IPS-15b (cell line): ENCODE measurements around the gene DLGAP3.

ENCODE experiments used
- H3K27me3 ChIP-seq: one replicate; pipeline ENCODE4 v1.6.1; 2013; ENCODE audit warnings: low read length; ENCODE audit not compliant: control insufficient read depth, insufficient read depth
- H3K36me3 ChIP-seq: one replicate; pipeline ENCODE4 v1.6.1; 2013; ENCODE audit warnings: low read length; ENCODE audit not compliant: control insufficient read depth, insufficient read depth
- H3K4me1 ChIP-seq: one replicate; pipeline ENCODE4 v1.6.1; 2013; ENCODE audit warnings: mild to moderate bottlenecking, low read length; ENCODE audit not compliant: control insufficient read depth, insufficient read depth
- H3K4me3 ChIP-seq: one replicate; pipeline ENCODE4 v1.5.1; 2013; ENCODE audit warnings: low read depth, low read length
- H3K9ac ChIP-seq: one replicate; pipeline ENCODE4 v1.6.1; 2013; ENCODE audit warnings: low read depth, mild to moderate bottlenecking, low read length
- H3K9me3 ChIP-seq: one replicate; pipeline ENCODE4 v1.6.1; 2013; ENCODE audit warnings: mild to moderate bottlenecking, low read length; ENCODE audit not compliant: control insufficient read depth, insufficient read depth

DLGAP3 gene

DNA sequence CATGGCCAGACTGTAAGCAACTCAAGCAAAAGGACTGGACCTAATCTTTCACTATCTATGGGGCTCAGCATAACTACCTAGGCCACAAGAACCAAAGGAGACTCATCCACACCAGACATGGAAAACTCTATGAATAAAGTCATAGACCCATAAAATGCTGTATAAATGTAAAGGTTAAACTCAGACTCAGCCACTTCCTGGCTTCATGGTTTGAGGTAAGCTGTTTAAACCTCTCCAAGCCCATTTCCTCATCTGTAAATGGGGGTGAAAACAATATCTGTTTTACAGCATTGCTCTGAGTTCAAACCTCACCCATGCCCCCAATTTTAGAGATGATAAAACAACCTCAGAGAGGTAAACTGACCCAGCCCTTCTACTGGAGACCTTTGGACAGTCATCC lies 65.9 kb downstream of the DLGAP3 start:
- Histone ChIP-seq H3K9ac (no peak overlapping the region), H3K9me3 (no peaks in the 10 kb centered on the region), H3K36me3 (peaks cover 7% of the 10 kb centered on the region), H3K27me3 (peaks cover 18% of the 10 kb centered on the region), H3K4me1 (no peaks in the 10 kb centered on the region), H3K4me3 (no peak overlapping the region)

DNA sequence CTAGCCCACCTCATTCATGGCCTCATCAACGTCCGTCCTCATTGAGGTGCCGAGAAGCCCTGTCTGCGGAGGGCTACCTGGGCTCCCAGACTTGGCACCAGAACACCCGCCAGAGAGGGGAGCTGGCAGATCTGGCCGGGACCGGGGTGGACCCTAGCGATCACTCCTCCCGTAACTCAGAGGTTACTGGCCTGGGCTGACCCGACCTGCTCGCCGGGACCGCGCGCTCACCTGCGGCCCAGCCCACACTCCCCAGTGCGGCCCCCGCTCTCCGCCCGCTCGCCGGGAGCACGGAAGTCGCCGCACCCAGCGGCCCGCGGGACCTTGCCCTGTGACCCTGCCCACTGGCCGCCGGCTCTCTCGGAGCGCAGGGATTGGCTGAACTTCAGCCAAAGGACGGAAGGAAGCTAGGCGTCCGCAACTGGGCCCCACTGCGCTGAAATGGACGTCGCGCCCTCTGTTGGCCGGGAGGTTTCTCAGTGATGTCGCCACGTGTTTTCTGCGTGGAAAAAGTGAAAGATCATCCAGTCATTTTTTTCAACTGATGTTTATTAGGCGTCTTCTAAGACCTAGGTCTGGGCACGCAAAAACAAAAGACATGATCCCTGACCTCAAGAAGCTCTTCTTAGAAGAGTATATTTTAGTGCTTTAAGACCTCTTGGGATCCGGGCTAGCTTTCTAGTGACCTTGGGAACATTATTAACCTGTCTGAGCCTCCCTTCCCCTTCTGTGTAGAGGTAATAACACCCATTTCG lies 69.8 kb downstream of the DLGAP3 start, which contains the start of gene SMIM12:
Gene SMIM12 (minus strand): TSS at position 304 of the 755 bp plus-strand sequence. CDS start 3,772 bp downstream, outside the sequence.
- peaks cover 14% of the 10 kb centered on the region for H3K36me3 ChIP-seq
- H3K9me3 ChIP-seq = no peaks in the 10 kb centered on the region
- H3K9ac ChIP-seq = peak within 1 kb of the TSS; percentile 89
- H3K4me1 ChIP-seq = no peaks in the 10 kb centered on the region
- peak within 1 kb of the TSS; percentile 100 for H3K4me3 ChIP-seq
- H3K27me3 ChIP-seq = peaks cover 8% of the 10 kb centered on the region

DNA sequence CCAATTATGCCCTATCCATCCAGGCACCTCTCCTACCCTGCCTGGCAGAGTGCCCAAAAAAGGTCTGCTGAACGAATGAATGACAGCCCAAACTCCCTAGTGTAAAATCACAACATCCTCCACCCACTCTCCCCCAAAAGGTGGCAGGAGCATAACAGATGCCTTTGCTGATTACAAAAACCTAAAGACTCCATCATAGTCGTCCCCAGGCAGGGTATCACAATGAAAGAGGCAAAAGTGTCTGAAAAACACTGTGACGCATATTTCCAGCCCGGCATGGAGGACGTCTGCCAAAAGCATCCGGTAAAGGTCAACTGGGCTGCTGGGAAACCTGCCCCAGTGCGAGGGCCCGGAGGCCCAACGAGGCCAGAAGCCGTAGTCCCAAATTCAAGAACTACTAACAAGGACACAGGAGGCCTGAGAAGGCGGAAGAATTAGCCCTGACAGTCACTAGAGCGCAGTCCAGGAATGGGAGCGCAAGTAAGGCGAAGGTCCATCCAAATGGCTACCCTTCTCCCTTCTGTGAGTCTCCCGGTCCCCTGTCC lies 70.5 kb downstream of the DLGAP3 start:
- Histone ChIP-seq H3K4me1 (no peaks in the 10 kb centered on the region), H3K9ac (peak overlapping the region; percentile 89), H3K36me3 (peaks cover 14% of the 10 kb centered on the region), H3K4me3 (peak overlapping the region; percentile 100), H3K27me3 (peaks cover 8% of the 10 kb centered on the region), H3K9me3 (no peaks in the 10 kb centered on the region)

DNA sequence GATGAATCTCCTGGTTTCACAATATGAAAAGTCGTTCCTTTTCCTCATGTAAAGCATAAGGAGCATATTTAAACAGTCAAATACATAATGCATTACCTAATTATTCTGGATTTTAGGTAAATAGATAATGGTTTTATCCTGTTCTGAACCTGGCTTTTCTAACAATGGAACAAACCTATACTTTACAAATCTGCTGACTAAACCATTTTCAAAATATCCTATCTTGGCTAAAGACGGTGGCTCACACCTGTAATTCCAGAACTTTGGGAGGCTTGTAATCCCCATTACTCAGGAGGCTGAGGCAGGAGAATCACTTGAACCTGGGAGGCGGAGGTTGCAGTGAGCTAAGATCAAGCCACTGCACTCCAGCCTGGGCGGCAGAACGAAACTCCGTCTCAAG lies 72.8 kb downstream of the DLGAP3 start:
- H3K4me3 ChIP-seq = no peak overlapping the region
- H3K27me3 ChIP-seq = no peaks in the 10 kb centered on the region
- H3K4me1 ChIP-seq = peaks cover 5% of the 10 kb centered on the region
- H3K9me3 ChIP-seq = no peaks in the 10 kb centered on the region
- H3K36me3 ChIP-seq = peaks cover 14% of the 10 kb centered on the region
- H3K9ac ChIP-seq = no peak overlapping the region

DNA sequence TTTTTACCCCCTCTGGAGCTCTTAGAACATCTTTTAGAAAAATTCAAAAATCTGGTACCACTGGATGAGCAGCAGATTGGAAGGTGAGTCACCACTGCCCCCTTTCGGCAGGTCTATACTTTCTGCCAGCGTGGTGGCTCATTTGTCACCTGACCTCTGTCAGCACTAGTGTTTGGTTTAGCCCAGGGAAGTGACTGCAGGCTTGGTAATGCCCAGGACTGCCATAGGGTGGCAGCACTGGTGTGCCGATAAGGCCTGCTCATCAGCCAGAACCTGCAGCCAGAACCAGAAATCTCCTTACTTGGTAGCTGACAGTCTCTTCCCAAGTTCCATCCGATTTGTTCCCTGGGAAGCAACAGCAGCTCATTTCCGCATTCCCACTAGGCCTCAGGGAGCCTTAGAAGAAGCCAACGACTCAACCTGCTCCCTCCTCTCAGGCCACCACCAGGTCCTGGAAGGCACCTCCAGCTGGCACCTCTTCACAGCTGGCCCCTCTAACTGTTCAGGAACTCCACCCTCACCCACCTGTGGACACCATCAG lies 76.7 kb downstream of the DLGAP3 start:
- Histone ChIP-seq H3K9me3 (no peaks in the 10 kb centered on the region), H3K27me3 (no peaks in the 10 kb centered on the region), H3K9ac (no peak overlapping the region), H3K36me3 (peaks cover 12% of the 10 kb centered on the region), H3K4me3 (no peak overlapping the region), H3K4me1 (peaks cover 8% of the 10 kb centered on the region)

DNA sequence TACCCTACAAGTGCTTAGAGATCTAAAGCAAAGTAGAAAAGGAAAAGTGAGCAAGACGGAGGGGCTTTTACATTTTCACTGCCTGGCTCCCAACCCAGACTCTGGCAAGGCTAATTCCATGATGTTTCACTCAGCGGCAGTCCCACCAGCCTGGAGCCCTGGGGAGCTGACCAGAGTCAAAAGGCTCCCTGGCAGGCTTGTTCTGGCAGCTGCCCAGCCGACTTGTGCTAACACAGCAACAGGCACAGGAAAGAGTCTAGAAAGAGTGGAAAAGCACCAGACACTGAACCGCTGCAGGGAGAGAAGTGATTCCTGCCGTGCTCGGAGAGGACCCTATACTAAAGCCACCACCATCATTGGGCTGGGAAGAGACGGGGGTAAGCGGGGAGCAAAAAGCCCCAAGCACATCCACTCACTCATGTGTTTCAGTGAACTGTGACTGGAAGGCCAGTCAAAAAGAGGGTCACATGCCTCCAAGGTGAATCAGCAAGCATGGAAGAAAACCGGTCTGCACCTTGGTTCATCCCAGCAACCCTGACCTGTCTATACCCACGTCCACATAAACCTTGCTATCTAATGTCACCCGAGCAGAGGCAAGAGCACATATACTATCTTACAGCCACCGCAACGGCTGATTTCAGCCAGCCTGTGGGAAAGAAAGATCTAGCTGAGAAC lies 77.9 kb downstream of the DLGAP3 start:
- Histone ChIP-seq H3K27me3 (no peaks in the 10 kb centered on the region), H3K9me3 (no peaks in the 10 kb centered on the region), H3K4me1 (peaks cover 8% of the 10 kb centered on the region), H3K4me3 (no peak overlapping the region), H3K36me3 (peaks cover 12% of the 10 kb centered on the region), H3K9ac (no peak overlapping the region)

DNA sequence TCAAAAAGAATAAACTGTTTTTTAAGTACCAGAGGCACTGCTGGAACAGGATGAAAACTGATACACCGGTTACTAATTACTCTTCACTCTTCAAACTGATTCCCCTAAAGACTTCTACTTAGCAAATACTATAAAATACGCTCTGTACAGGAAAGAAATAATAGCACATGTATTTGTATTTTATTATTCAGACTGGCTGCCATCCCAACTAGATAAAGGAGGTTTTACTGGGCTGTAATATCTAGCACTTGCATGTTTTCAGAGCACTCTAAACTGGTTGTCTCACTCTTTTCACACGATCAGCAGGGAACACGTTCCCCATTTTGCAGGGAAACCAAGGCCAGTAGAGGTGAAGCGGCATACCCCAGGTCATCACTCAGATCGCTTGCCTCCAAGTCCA lies 79.1 kb downstream of the DLGAP3 start:
- Histone ChIP-seq H3K4me3 (no peak overlapping the region), H3K27me3 (no peaks in the 10 kb centered on the region), H3K4me1 (peaks cover 10% of the 10 kb centered on the region), H3K9ac (no peak overlapping the region), H3K36me3 (peaks cover 7% of the 10 kb centered on the region), H3K9me3 (no peaks in the 10 kb centered on the region)

DNA sequence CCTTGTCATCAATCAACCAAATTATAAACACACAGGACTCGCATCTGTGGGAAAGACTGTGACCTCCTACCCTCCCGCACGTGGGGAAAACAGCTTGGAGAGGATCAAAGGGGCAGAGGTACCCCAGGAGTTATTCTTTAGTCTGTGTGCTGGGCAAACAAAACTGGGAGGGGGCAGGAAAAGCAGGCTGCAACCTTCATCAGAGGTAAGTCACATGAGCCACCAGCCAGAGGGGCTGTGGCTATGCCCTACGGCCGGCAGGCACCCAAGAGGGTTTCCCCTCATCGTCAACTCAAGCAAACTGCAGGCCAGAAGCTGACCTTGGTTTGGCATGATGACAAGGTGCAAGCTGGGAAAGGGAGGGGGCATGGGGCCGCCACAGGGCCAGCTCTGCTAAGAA lies 82.4 kb downstream of the DLGAP3 start:
- H3K36me3 ChIP-seq = no peaks in the 10 kb centered on the region
- H3K9ac ChIP-seq = no peak overlapping the region
- H3K9me3 ChIP-seq = no peaks in the 10 kb centered on the region
- no peaks in the 10 kb centered on the region for H3K27me3 ChIP-seq
- peaks cover 31% of the 10 kb centered on the region for H3K4me1 ChIP-seq
- no peak overlapping the region for H3K4me3 ChIP-seq

DNA sequence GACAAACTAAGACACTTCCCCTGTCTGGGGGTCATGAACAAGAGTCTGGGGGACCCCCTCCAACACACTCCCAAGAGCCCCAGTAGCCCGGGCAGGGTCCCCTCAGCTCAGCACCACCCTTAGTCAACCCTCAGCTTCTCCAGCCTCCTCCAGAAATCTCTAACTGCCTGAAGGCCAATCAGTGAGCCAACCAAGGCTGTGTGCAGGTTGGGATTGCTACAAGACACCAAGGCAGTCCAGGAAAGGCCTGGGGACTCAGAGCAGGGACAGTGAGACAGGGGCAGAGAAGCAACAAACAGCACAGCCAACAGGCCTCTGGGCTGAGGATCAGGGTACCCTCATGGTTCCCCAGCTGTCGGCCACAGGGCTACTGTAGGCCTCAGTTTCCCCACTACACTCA lies 83.2 kb downstream of the DLGAP3 start:
- Histone ChIP-seq H3K9me3 (no peaks in the 10 kb centered on the region), H3K27me3 (no peaks in the 10 kb centered on the region), H3K4me1 (peaks cover 31% of the 10 kb centered on the region), H3K36me3 (no peaks in the 10 kb centered on the region), H3K4me3 (no peak overlapping the region), H3K9ac (no peak overlapping the region)

DNA sequence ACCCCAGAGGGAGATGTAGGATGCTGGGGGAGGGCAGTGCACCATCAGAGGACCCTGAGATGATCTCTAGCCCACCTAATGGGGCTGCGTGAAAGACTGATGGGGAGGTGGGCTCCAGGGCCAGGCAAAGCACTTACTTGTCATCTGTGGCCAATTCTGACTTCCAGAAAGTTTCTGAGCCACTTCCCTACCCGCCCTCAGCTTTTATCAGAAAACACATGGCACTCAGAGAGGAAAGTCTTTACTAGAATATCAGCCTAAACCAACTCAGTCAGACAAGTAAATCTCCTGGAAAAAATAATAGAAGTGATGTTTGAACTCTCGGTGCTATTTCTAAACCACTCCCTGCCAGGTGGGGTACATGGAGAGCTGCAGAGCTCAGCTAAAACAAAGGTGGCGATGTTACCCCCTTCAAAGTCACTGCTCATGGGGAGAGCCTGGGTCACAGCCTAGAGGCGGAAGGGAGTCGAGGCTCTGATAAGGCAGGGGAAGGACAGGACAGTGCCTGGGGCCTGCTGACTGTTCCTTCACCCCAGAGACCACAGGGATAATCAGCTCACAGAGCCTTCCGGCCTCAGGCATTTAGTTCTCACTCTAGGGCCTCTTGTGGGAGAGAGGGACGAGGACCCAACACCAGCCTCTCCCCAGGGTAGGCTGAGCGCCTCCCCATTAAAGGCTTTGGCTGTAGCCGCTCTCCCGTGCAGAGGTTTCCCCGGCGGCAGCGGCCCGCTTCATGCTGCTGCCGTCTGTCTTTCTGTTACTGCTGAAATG lies 84.1 kb downstream of the DLGAP3 start:
- Histone ChIP-seq H3K36me3 (no peaks in the 10 kb centered on the region), H3K4me1 (peaks cover 31% of the 10 kb centered on the region), H3K9ac (no peak overlapping the region), H3K9me3 (no peaks in the 10 kb centered on the region), H3K4me3 (no peak overlapping the region), H3K27me3 (no peaks in the 10 kb centered on the region)

DNA sequence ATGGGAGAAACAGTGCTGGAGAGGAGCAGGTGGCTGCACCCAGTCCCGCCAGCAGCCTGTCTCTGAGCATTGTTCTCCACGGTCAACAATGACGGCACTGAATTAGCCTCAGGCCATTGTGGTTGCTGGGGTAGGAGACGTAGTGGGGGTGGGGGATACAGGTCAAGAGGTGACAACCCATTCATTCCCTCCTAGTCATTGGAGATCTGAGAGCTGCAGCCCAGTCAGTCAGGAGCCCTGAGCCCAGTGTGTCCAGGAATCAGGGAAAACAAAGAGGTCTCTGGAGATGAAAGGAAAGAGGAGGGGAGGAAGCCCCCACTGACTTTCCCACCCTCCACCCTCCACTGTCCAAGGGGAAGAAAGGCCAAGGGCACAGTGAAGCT lies 85.2 kb downstream of the DLGAP3 start:
- H3K36me3 ChIP-seq = no peaks in the 10 kb centered on the region
- no peak overlapping the region for H3K4me3 ChIP-seq
- H3K9ac ChIP-seq = no peak overlapping the region
- H3K4me1 ChIP-seq = peaks cover 31% of the 10 kb centered on the region
- no peaks in the 10 kb centered on the region for H3K9me3 ChIP-seq
- no peaks in the 10 kb centered on the region for H3K27me3 ChIP-seq
